Activated CD8-positive, alpha-beta memory T cell treated with anti-CD3 and anti-CD28 coated beads, Interleukin-2, amount 50 U/mL, for 48 hours (primary cell): ENCODE data around the gene OR1G1.
"Not testable (repeated sequence)": the region's sequence is repeated elsewhere in the genome, so short reads cannot be mapped to it uniquely, and the experiment has no call there.

Experiments
- DNase-seq: peaks from one replicate; pipeline ENCODE4 v3.0.0-alpha.2; 2020

Gene OR1G1

DNA sequence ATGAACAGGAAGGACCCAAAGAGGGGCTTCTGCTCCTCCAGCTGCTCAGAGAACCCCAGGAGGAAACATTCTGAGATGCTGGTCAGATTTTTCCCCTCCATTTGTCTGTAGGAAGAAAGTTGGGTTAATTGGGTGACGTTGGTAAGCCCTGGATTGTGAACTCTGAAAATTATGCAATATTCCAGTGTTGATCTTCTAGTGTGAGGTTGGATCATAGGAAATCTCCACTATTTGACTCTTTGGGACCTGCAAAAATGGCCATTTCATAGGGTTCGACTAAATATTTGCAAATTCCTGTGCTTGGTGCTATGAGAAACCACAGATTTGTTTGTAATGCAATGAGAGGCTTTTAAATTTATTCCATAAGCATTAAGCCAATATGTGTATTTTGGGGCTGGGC, at the start of gene OR1G1:
OR1G1 (minus strand) TSS at position 101 of the 400 bp plus-strand sequence; CDS start at position 101, 0 bp downstream.
- no peak for DNase-seq

DNA sequence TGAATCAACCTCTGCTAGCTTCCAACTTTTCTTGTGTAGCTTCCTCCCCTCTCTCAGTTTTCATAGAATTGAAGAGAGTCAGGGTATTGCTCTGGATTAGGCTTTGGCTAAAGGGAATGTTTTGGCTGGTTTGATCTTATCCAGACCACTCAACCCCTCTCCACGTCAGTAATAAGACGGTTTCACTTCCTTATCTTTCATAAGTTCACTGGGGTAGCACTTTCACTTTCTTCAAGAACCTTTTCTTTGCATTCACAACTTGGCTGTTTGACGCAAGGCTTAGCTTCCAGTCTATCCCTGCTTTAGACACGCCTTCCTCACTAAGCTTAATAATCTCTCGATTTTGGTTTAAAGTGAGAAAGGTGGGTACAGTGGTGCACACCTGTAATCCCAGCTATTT, 40.2 kb upstream of the OR1G1 start:
- no peak for DNase-seq

DNA sequence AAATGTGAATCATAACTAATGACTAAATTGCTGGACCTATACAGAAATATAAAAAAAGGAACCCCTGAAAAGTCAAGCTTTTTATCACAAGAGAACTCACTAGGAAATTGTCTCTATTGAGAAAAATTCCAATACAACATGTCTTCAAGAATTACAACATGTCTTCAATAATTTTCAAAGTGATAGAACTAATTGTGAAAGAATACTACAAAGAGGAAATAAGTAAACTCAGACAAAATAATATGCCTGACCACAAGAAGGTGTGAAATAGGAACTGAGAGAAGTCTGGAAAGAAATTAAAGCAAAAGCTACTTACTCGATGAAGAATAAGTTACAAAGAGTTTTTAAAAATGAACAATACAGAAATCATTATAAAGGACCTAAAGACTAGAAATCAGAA, 29.9 kb upstream of the OR1G1 start:
- DNase-seq = no peak

DNA sequence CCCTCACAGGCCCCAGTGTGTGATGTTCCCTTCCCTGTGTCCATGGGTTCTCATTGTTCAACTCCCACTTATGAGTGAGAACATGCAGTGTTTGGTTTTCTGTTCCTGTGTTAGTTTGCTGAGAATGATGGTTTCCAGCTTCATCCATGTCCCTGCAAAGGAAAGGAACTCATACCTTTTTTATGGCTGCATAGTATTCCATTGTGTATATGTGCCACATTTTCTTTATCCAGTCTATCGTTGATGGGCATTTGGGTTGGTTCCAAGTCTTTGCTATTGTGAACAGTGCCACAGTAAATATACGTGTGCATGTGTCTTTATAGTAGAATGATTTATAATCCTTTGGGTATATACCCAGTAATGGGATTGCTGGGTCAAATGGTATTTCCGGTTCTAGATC, 10.1 kb upstream of the OR1G1 start:
- DNase-seq = not testable (repeated sequence)

DNA sequence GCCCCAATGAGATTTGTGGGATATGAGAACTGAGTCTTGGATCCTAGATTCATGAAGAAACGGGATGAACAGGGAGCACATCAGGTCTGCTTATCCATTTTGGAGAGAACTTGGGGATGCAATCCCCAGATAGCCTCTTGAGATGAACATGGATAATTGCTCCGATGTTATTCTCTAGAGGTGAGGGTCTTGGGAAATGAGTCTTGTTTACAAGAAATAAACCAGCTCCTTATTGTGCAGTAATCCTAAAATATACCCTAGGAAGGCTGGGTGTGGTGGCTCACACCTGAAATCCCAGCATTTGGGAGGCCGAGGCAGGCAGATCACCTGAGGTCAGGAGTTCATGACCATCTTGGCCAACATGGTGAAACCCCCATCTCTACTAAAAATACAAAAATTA, 23.0 kb downstream of the OR1G1 start, which contains the start of gene OR1D2:
OR1D2 (minus strand) TSS at position 101 of the 400 bp plus-strand sequence. CDS start 11,426 bp downstream, outside the sequence.
- DNase-seq = no peak
